OCI-LY1 (cell line): ENCODE results near the gene SH2D6.

ENCODE experiments used
- H2AFZ ChIP-seq: fragments of 200-600 bp; sonication (generic), shearing (Covaris generic); 2 replicates; pipeline ENCODE4 v1.6.0; 2014; ENCODE audit warnings: antibody characterized with exemption, mild to moderate bottlenecking, low read length
- H3F3A ChIP-seq: fragments of 200-600 bp; sonication (generic), shearing (Covaris generic); 2 replicates; pipeline ENCODE4 v1.6.0; 2014; ENCODE audit warnings: mild to moderate bottlenecking, antibody characterized with exemption, low read length, moderate library complexity; ENCODE audit not compliant: insufficient read depth
- H3K27ac ChIP-seq: fragments of 200-600 bp; sonication (generic); 2 replicates; pipeline ENCODE4 v1.5.1; 2014; ENCODE audit warnings: low read length, mixed run types, mild to moderate bottlenecking, low read depth; ENCODE audit not compliant: poor library complexity, severe bottlenecking
- H3K27me3 ChIP-seq: fragments of 200-600 bp; sonication (generic); 2 replicates; pipeline ENCODE4 v1.6.0; 2014; ENCODE audit warnings: antibody characterized with exemption, mild to moderate bottlenecking, low read length, moderate library complexity; ENCODE audit not compliant: insufficient read depth
- H3K36me3 ChIP-seq: fragments of 200-600 bp; sonication (generic); 2 replicates; pipeline ENCODE4 v1.6.1; 2014; ENCODE audit warnings: mild to moderate bottlenecking, antibody characterized with exemption, low read length, moderate library complexity, mixed read lengths; ENCODE audit not compliant: insufficient read depth
- H3K4me1 ChIP-seq: fragments of 200-600 bp; sonication (generic); 2 replicates; pipeline ENCODE4 v1.5.1; 2014; ENCODE audit warnings: mild to moderate bottlenecking, low read length, moderate library complexity; ENCODE audit not compliant: insufficient read depth, severe bottlenecking
- H3K4me2 ChIP-seq: fragments of 200-600 bp; sonication (generic), shearing (Covaris generic); 2 replicates; pipeline ENCODE4 v1.6.1; 2014; ENCODE audit warnings: low read length
- H3K4me3 ChIP-seq: fragments of 200-600 bp; sonication (generic); 2 replicates; pipeline ENCODE4 v1.5.1; 2014; ENCODE audit warnings: low read length, low read depth, mild to moderate bottlenecking, mixed read lengths; ENCODE audit not compliant: poor library complexity, severe bottlenecking
- H3K79me2 ChIP-seq: fragments of 200-600 bp; shearing (Covaris generic); 2 replicates; pipeline ENCODE4 v1.6.1; 2016; ENCODE audit warnings: mixed run types, low read length, mixed read lengths; ENCODE audit not compliant: insufficient read depth
- H3K9ac ChIP-seq: fragments of 200-600 bp; sonication (generic), shearing (Covaris generic); 2 replicates; pipeline ENCODE4 v1.6.1; 2014; ENCODE audit warnings: mild to moderate bottlenecking, low read length, mixed read lengths
- H3K9me2 ChIP-seq: fragments of 200-600 bp; sonication (generic), shearing (Covaris generic); 2 replicates; pipeline ENCODE4 v1.6.1; 2014; ENCODE audit warnings: low read depth, mild to moderate bottlenecking, low read length, mixed read lengths
- H3K9me3 ChIP-seq: fragments of 200-600 bp; shearing (Covaris generic); 2 replicates; pipeline ENCODE4 v1.6.1; 2014; ENCODE audit warnings: low read length, mixed read lengths
- H4K20me1 ChIP-seq: fragments of 200-600 bp; sonication (generic), shearing (Covaris generic); 2 replicates; pipeline ENCODE4 v1.6.0; 2016; ENCODE audit warnings: mild to moderate bottlenecking, low read length; ENCODE audit not compliant: insufficient read depth
- CTCF ChIP-seq: fragments of 200-600 bp; sonication (generic), shearing (Covaris generic); IDR thresholded peaks from 2 replicates; pipeline ENCODE4 v1.5.1; 2017; ENCODE audit warnings: mild to moderate bottlenecking, antibody characterized with exemption, low read length, moderate library complexity, mixed read lengths
- EZH2 ChIP-seq: fragments of 200-600 bp; sonication (generic), shearing (Covaris generic); IDR thresholded peaks from 2 replicates; pipeline ENCODE4 v1.8.0; 2017; ENCODE audit warnings: borderline replicate concordance, mixed run types, mild to moderate bottlenecking, antibody characterized with exemption, low read length, moderate library complexity, mixed read lengths

Gene SH2D6

DNA sequence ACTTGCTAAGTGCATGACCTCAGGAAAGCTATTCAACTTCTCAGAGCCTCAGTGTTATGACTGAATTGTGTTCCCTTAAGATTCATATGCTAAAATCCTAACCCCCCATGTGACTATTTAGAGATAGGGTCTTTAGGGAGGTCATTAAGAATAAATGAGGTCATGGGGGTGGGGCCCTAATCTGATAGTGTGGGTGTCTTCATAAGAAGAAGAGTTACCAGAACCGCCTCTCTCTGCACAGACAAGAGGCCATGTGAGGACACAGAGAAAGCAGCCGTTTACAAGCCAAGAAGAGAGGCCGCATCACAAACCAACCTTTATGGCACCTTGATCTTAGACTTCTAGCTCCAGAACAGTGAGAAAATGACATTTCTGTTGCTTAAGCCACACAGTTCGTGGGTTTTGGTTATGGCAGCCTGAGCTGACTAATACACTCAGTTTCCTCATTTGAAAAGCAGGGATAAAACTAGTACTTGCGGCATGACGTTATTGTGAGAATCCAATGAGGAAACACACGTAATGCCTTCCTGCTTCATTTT is 9.9 kb downstream of the SH2D6 start:
- no peak overlapping the region for H3K9ac ChIP-seq
- H3K4me1 ChIP-seq: peaks cover 5% of the 10 kb centered on the region
- no peaks in the 10 kb centered on the region for H4K20me1 ChIP-seq
- no peaks in the 10 kb centered on the region for H3K36me3 ChIP-seq
- no peaks in the 10 kb centered on the region for H3K9me2 ChIP-seq
- H3K79me2 ChIP-seq: no peaks in the 10 kb centered on the region
- no peak for TF ChIP-seq EZH2
- no peak for TF ChIP-seq CTCF
- no peak overlapping the region for H3K27ac ChIP-seq
- no peak overlapping the region for H3K4me3 ChIP-seq
- no peaks in the 10 kb centered on the region for H3F3A ChIP-seq
- H3K27me3 ChIP-seq: no peaks in the 10 kb centered on the region
- H3K9me3 ChIP-seq: no peaks in the 10 kb centered on the region
- no peak overlapping the region for H3K4me2 ChIP-seq
- H2AFZ ChIP-seq: no peak overlapping the region

GRCh38 chr2:85429213-85429923 is 10.9 kb downstream of the SH2D6 start:
- Histone ChIP-seq H3K27ac (no peak overlapping the region), H2AFZ (no peak overlapping the region), H3K9me2 (no peaks in the 10 kb centered on the region), H3K4me3 (no peak overlapping the region), H3K9ac (no peak overlapping the region), H3K36me3 (no peaks in the 10 kb centered on the region), H3K4me1 (peaks cover 5% of the 10 kb centered on the region), H3K27me3 (no peaks in the 10 kb centered on the region), H3K4me2 (no peak overlapping the region), H3K9me3 (no peaks in the 10 kb centered on the region), H3K79me2 (no peaks in the 10 kb centered on the region), H3F3A (no peaks in the 10 kb centered on the region), H4K20me1 (no peaks in the 10 kb centered on the region)
- TF ChIP-seq CTCF (no peak), EZH2 (no peak)

DNA sequence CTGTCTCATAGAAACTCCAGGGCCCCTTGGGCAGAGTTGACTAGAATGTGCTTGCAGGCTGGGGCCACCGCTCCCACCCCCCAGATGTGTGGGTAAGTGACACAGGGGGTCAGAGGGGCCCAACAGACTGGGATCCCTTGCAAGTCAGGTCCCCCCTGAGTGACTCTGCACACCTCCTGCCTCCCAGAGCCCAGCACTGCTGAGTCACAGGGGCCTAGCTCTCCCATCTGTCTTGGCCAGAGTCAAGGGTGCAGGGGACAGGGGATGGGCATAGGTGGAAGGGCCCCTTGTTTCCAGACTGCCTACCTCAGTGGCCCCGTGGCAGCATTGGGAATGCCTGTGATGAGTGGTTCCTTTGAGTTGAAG is 11.4 kb downstream of the SH2D6 start:
- peaks cover 5% of the 10 kb centered on the region for H3K4me1 ChIP-seq

More for the DNA sequence above, 11.4 kb downstream of the SH2D6 start:
- TF ChIP-seq CTCF: no peak
- no peak for TF ChIP-seq EZH2
- no peak overlapping the region for H3K4me3 ChIP-seq
- no peaks in the 10 kb centered on the region for H3F3A ChIP-seq
- no peaks in the 10 kb centered on the region for H3K36me3 ChIP-seq
- H2AFZ ChIP-seq: no peak overlapping the region
- no peaks in the 10 kb centered on the region for H3K27me3 ChIP-seq
- H4K20me1 ChIP-seq: no peaks in the 10 kb centered on the region
- no peaks in the 10 kb centered on the region for H3K9me2 ChIP-seq
- no peak overlapping the region for H3K4me2 ChIP-seq
- H3K79me2 ChIP-seq: no peaks in the 10 kb centered on the region
- no peaks in the 10 kb centered on the region for H3K9me3 ChIP-seq
- H3K27ac ChIP-seq: no peak overlapping the region
- H3K9ac ChIP-seq: no peak overlapping the region
